Transverse colon (tissue), 4 donors: ENCODE measurements around the gene PI4KA. TPM values are rescaled to one million over a fixed set of nuclear protein-coding genes. Genes with fewer than 3 reads are reported as not detected.

Experiments used
- DNase-seq: peaks from one replicate; pipeline ENCODE4 v3.0.0-alpha.2; 2019
- H3K27ac ChIP-seq, 4 donors: fragments of 200-600 bp; sonication (generic); 2 replicates each; pipeline ENCODE4 v1.5.1; 2016 to 2018; ENCODE audit warnings: inconsistent platforms in 4 of 4
- H3K27me3 ChIP-seq: fragments of 200-600 bp; sonication (generic); 2 replicates; pipeline ENCODE4 v1.5.1; 2017; ENCODE audit warnings: inconsistent platforms
- H3K36me3 ChIP-seq, 4 donors: fragments of 200-600 bp; sonication (generic); 2 replicates each; pipeline ENCODE4 v1.5.1; 2017 to 2019; ENCODE audit warnings: inconsistent platforms in 4 of 4
- H3K4me1 ChIP-seq, 4 donors: fragments of 200-600 bp; sonication (generic); 2 replicates each; pipeline ENCODE4 v1.5.1; 2017 to 2020; ENCODE audit warnings: inconsistent platforms in 4 of 4
- H3K4me3 ChIP-seq, 4 donors: fragments of 200-600 bp; sonication (generic); 1 replicate in 1 of 4; 2 replicates in 3 of 4; pipeline versions ENCODE4 v1.5.1 to v1.6.1; 2017 to 2019; ENCODE audit warnings: inconsistent platforms in 4 of 4
- H3K9me3 ChIP-seq, 2 donors: fragments of 200-600 bp; sonication (generic); 2 replicates each; pipeline ENCODE4 v1.5.1; 2017 to 2019; ENCODE audit warnings: inconsistent platforms in 2 of 2
- CTCF ChIP-seq, 5 experiments: fragments of 200-600 bp in 3 of 5; fragments of 450-650 bp in 2 of 5; sonication (generic) in 3 of 5; IDR thresholded peaks; 1 replicate in 2 of 5; 2 replicates in 3 of 5; pipeline ENCODE4 v1.5.1; 2016 to 2017; ENCODE audit warnings: antibody characterized with exemption in 5 of 5, inconsistent platforms in 3 of 5, mild to moderate bottlenecking in 2 of 5, moderate library complexity in 1 of 5
- EP300 ChIP-seq: sonication (generic); formaldehyde crosslinking; IDR thresholded peaks from one replicate; pipeline ENCODE4 v1.6.1; 2017; ENCODE audit warnings: antibody characterized with exemption, low read depth
- POLR2A ChIP-seq: fragments of 450-650 bp; IDR thresholded peaks from one replicate; pipeline ENCODE4 v1.6.1; 2016; ENCODE audit warnings: antibody characterized with exemption, mild to moderate bottlenecking, moderate library complexity
- POLR2AphosphoS5 ChIP-seq, 3 donors: sonication (generic); formaldehyde crosslinking; IDR thresholded peaks; one replicate each; pipeline ENCODE4 v1.6.1; 2016; ENCODE audit warnings: antibody characterized with exemption in 3 of 3
- WGBS, 2 donors: methylation state at CpG; one replicate each; pipeline ENCODE4 v1.1.5; 2018; ENCODE audit warnings: low coverage in 1 of 2; 5-methylcytosine and 5-hydroxymethylcytosine counted together
- in situ Hi-C, 4 donors: fragments of 200-750 bp; cut with MboI; loops; one replicate each; pipeline versions ENCODE4 v1.15.0 to v1.15.1; 2017; ENCODE audit warnings: low sequenced_read_pairs in 3 of 4, low pct_ligation_motif_present in 1 of 4, low pct_unique_long_range_greater_than_20kb in 1 of 4
- intact Hi-C: fragments of 100-400 bp; cut with DNase I; formaldehyde crosslinking; loops from one replicate; pipeline ENCODE4 v1.15.1; 2023; ENCODE audit warnings: low total_unique reads
- total RNA-seq, 4 donors: library from RNA; depleted of rRNA; stranded (reverse); fragments of >200 nt; gene quantifications; one replicate each; pipeline ENCODE4 v1.1.0, GENCODE V29; 2016

The PI4KA gene
- total RNA-seq, 4 donors from 2014 or later: 90.8 to 126 (median 109) TPM

GRCh38 chr22:20819471-20819870, 39.1 kb downstream of the PI4KA start:
- TF ChIP-seq POLR2A (no peak), EP300 (no peak)
- no peaks in the 10 kb centered on the region for H3K4me1 ChIP-seq
- intact Hi-C loops (no loop called here), in situ Hi-C loops (no loop called here)
- peaks cover 0 to 59% (median 18%) of the 10 kb centered on the region in 4 donors for H3K36me3 ChIP-seq
- no peaks in the 10 kb centered on the region for H3K27me3 ChIP-seq
- H3K27ac ChIP-seq: no peak overlapping the region
- H3K4me3 ChIP-seq: no peak overlapping the region
- H3K9me3 ChIP-seq: no peaks in the 10 kb centered on the region
- DNase-seq: no peak
- 91% methylated on average over 9 of the region's 9 CpGs; no CpG with 5 or more reads in 1 of the 2 donors for WGBS, 2 donors

- intact Hi-C loops (no loop called here), in situ Hi-C loops (no loop called here)
- H3K27me3 ChIP-seq: no peaks in the 10 kb centered on the region
- H3K36me3 ChIP-seq: peaks cover 0 to 56% (median 19%) of the 10 kb centered on the region in 4 donors
- no peaks in the 10 kb centered on the region for H3K4me1 ChIP-seq
- DNase-seq: no peak
- 71 to 88% methylated on average over 1 to 3 of the region's 3 CpGs for WGBS, 2 donors
- TF ChIP-seq EP300 (no peak), CTCF (IDR thresholded peaks at IDR 0.05) (no peak), POLR2AphosphoS5 (IDR thresholded peaks at IDR 0.05) (no peak), POLR2A (no peak)
- no peaks in the 10 kb centered on the region for H3K9me3 ChIP-seq
- H3K4me3 ChIP-seq: no peak overlapping the region
- no peak overlapping the region for H3K27ac ChIP-seq
Observed at GRCh38 chr22:20818471-20818870, 40.1 kb downstream of the PI4KA start.

- DNase-seq: no peak
- TF ChIP-seq POLR2AphosphoS5 (IDR thresholded peaks at IDR 0.05) (no peak), CTCF (IDR thresholded peaks at IDR 0.05) (no peak), EP300 (no peak), POLR2A (no peak)
- 94% methylated on average over 6 of the region's 6 CpGs; no CpG with 5 or more reads in 1 of the 2 donors for WGBS, 2 donors
- no peaks in the 10 kb centered on the region for H3K27me3 ChIP-seq
- H3K9me3 ChIP-seq: no peaks in the 10 kb centered on the region
- in situ Hi-C loops (no loop called here), intact Hi-C loops (no loop called here)
- H3K27ac ChIP-seq: no peak overlapping the region
- H3K36me3 ChIP-seq: peaks cover 0 to 56% (median 24%) of the 10 kb centered on the region in 4 donors
- H3K4me3 ChIP-seq: no peak overlapping the region
- H3K4me1 ChIP-seq: no peaks in the 10 kb centered on the region
Observed at GRCh38 chr22:20816559-20816958, 42.1 kb downstream of the PI4KA start.

GRCh38 chr22:20815477-20816050, 43.0 kb downstream of the PI4KA start:
- Histone ChIP-seq H3K4me3 (no peak overlapping the region), H3K4me1 (no peaks in the 10 kb centered on the region), H3K9me3 (no peaks in the 10 kb centered on the region), H3K27me3 (no peaks in the 10 kb centered on the region), H3K36me3 (peaks cover 0 to 50% (median 24%) of the 10 kb centered on the region in 4 donors), H3K27ac (no peak overlapping the region)
- no peak for TF ChIP-seq CTCF (IDR thresholded peaks at IDR 0.05)
- in situ Hi-C loops (no loop called here), intact Hi-C loops (no loop called here)
- 94% methylated on average over 9 of the region's 9 CpGs; no CpG with 5 or more reads in 1 of the 2 donors for WGBS, 2 donors
- no peak for DNase-seq
